DMS114 treated with DMSO at 0.1 percent for 48 hours (cell line): ENCODE measurements around the gene ONECUT3.
"Not testable (repeated sequence)": the region's sequence is repeated elsewhere in the genome, so short reads cannot be mapped to it uniquely, and the experiment has no call there.

Source experiments
- DNase-seq: peaks from one replicate; lab custom pipeline; 2025; ENCODE audit not compliant: unreplicated experiment; lab: John Stamatoyannopoulos, UW

The ONECUT3 gene

GRCh38 chr19:1790054-1790792, 36.9 kb downstream of the ONECUT3 start:
- DNase-seq, result no peak

GRCh38 chr19:1791879-1792278, 38.6 kb downstream of the ONECUT3 start:
- DNase-seq, result no peak

GRCh38 chr19:1794424-1795172, 41.3 kb downstream of the ONECUT3 start:
- DNase-seq, result no peak

GRCh38 chr19:1796395-1797142, 43.3 kb downstream of the ONECUT3 start:
- no peak for DNase-seq

- not testable (repeated sequence) for DNase-seq
Observed at GRCh38 chr19:1797313-1797712, 44.0 kb downstream of the ONECUT3 start.

- DNase-seq, result no peak
Observed at GRCh38 chr19:1799695-1800342, 46.5 kb downstream of the ONECUT3 start.

GRCh38 chr19:1804858-1805257, 51.6 kb downstream of the ONECUT3 start:
- DNase-seq, result no peak

- DNase-seq, result no peak
Observed at GRCh38 chr19:1805401-1806183, 52.3 kb downstream of the ONECUT3 start.

- DNase-seq, result no peak
Observed at GRCh38 chr19:1806184-1807029, 53.1 kb downstream of the ONECUT3 start.

GRCh38 chr19:1807030-1807694, 53.9 kb downstream of the ONECUT3 start:
- DNase-seq, result no peak

- DNase-seq, result no peak
Observed at GRCh38 chr19:1807695-1808394, 54.5 kb downstream of the ONECUT3 start.

GRCh38 chr19:1808395-1808731, 55.1 kb downstream of the ONECUT3 start:
- DNase-seq, result no peak

GRCh38 chr19:1809678-1810077, 56.4 kb downstream of the ONECUT3 start:
- DNase-seq, result no peak

GRCh38 chr19:1810439-1811160, 57.3 kb downstream of the ONECUT3 start:
- DNase-seq, result no peak

- no peak for DNase-seq
Observed at GRCh38 chr19:1811472-1811894, 58.2 kb downstream of the ONECUT3 start.

GRCh38 chr19:1811942-1812425, 58.7 kb downstream of the ONECUT3 start, which contains the start of gene ATP8B3:
Gene ATP8B3 (minus strand): TSS chr19:1812276. CDS start chr19:1811736, 540 bp downstream.
- no peak for DNase-seq

GRCh38 chr19:1812426-1813191, 59.3 kb downstream of the ONECUT3 start:
- peak; percentile 79 for DNase-seq
